Measurements from ENCODE around the gene KLHL18. TPM values are rescaled to one million over a fixed set of nuclear protein-coding genes. Genes with fewer than 3 reads are reported as not detected.
"Not testable (repeated sequence)": the region's sequence is repeated elsewhere in the genome, so short reads cannot be mapped to it uniquely, and the experiment has no call there.

KLHL18 gene
- polyA plus RNA-seq, 1 experiment, result 17.4 TPM

- no peak overlapping the region for H3K27ac ChIP-seq (ENCODE audit: low read depth, low read length)
- ChIA-PET POLR2A (interaction anchor here (0.8 kb wide), 1 partner anchor 31 kb away, joined by 3 read pairs; the partner anchor contains the start of gene KLHL18), CTCF (interaction anchor here (0.6 to 2.6 kb wide), 7 partner anchors 10 to 880 kb away, joined by 3 to 36 read pairs (median 3); no protein-coding TSS in a partner anchor)
- peaks cover 2% of the 10 kb centered on the region; the same call in 1 of the 2 replicates for H3K9me3 ChIP-seq (ENCODE audit: control insufficient read depth, insufficient read depth, low read length)
- no peak for DNase-seq (ENCODE audit: low read depth, low spot score)
- TF ChIP-seq CTCF (IDR thresholded peaks at IDR 0.05; ENCODE audit: low read depth, low read length), result no peak
- H3K27me3 ChIP-seq (ENCODE audit: control insufficient read depth, insufficient read depth, low read length), result no peaks in the 10 kb centered on the region
- no peak overlapping the region for H3K4me3 ChIP-seq (ENCODE audit: low read depth, low read length)
Observed at GRCh38 chr3:47314056-47314764, 31.5 kb downstream of the KLHL18 start.

GRCh38 chr3:47315069-47315647 is 32.4 kb downstream of the KLHL18 start:
- TF ChIP-seq CTCF (IDR thresholded peaks at IDR 0.05; ENCODE audit: low read depth, low read length), result no peak
- no peak overlapping the region for H3K27ac ChIP-seq (ENCODE audit: low read depth, low read length)
- DNase-seq (ENCODE audit: low read depth, low spot score), result no peak
- POLR2A ChIA-PET, result no interaction called here
- no peak overlapping the region for H3K4me3 ChIP-seq (ENCODE audit: low read depth, low read length)
- H3K9me3 ChIP-seq (ENCODE audit: control insufficient read depth, insufficient read depth, low read length), result no peaks in the 10 kb centered on the region
- H3K27me3 ChIP-seq (ENCODE audit: control insufficient read depth, insufficient read depth, low read length), result no peaks in the 10 kb centered on the region
- CTCF ChIA-PET, result interaction anchor here (0.6 to 2.6 kb wide), 3 partner anchors 9 to 583 kb away, joined by 3 to 36 read pairs (median 6); no protein-coding TSS in a partner anchor

- H3K27me3 ChIP-seq (ENCODE audit: control insufficient read depth, insufficient read depth, low read length); POLR2A ChIA-PET; H3K4me3 ChIP-seq (ENCODE audit: low read depth, low read length); H3K9me3 ChIP-seq (ENCODE audit: control insufficient read depth, insufficient read depth, low read length); DNase-seq (ENCODE audit: low read depth, low spot score); CTCF ChIA-PET; H3K27ac ChIP-seq (ENCODE audit: low read depth, low read length): not testable (repeated sequence)
Observed at GRCh38 chr3:47316151-47316550, 33.4 kb downstream of the KLHL18 start.

GRCh38 chr3:47318916-47319315 is 36.2 kb downstream of the KLHL18 start:
- no peaks in the 10 kb centered on the region for H3K27me3 ChIP-seq (ENCODE audit: control insufficient read depth, insufficient read depth, low read length)
- H3K27ac ChIP-seq (ENCODE audit: low read depth, low read length), result no peak overlapping the region
- TF ChIP-seq CTCF (IDR thresholded peaks at IDR 0.05; ENCODE audit: low read depth, low read length), result no peak
- no peaks in the 10 kb centered on the region for H3K9me3 ChIP-seq (ENCODE audit: control insufficient read depth, insufficient read depth, low read length)
- POLR2A ChIA-PET, result no interaction called here
- H3K4me3 ChIP-seq (ENCODE audit: low read depth, low read length), result no peak overlapping the region
- no peak for DNase-seq (ENCODE audit: low read depth, low spot score)
- CTCF ChIA-PET, result interaction anchor here (0.7 kb wide), 1 partner anchor 9 kb away, joined by 3 read pairs; no protein-coding TSS in a partner anchor

GRCh38 chr3:47319956-47320355 is 37.2 kb downstream of the KLHL18 start:
- H3K27ac ChIP-seq (ENCODE audit: low read depth, low read length), result no peak overlapping the region
- H3K27me3 ChIP-seq (ENCODE audit: control insufficient read depth, insufficient read depth, low read length), result no peaks in the 10 kb centered on the region
- CTCF ChIA-PET, result interaction anchor here (0.7 kb wide), 1 partner anchor 412 kb away, joined by 3 read pairs; no protein-coding TSS in a partner anchor
- H3K9me3 ChIP-seq (ENCODE audit: control insufficient read depth, insufficient read depth, low read length), result no peaks in the 10 kb centered on the region
- POLR2A ChIA-PET, result no interaction called here
- no peak overlapping the region for H3K4me3 ChIP-seq (ENCODE audit: low read depth, low read length)
- TF ChIP-seq CTCF (IDR thresholded peaks at IDR 0.05; ENCODE audit: low read depth, low read length), result no peak
- DNase-seq (ENCODE audit: low read depth, low spot score), result no peak

All from AG04450 (cell line).